Heart right ventricle (tissue), 16 donors: ENCODE data around the gene HS3ST5. TPM values are rescaled to one million over a fixed set of nuclear protein-coding genes. Genes with fewer than 3 reads are reported as not detected.

ENCODE experiments used
- ATAC-seq, 8 donors: fragments of 200-7000 bp; cut with Tn5 transposase; one replicate each; pipeline ENCODE4 v1.9.1; 2020; ENCODE audit warnings: mild to moderate bottlenecking in 8 of 8, moderate library complexity in 8 of 8, moderate number of reproducible peaks in 1 of 8
- DNase-seq, 2 donors: peaks; one replicate each; pipeline ENCODE4 v3.0.0-alpha.2; 2020
- H3K27ac ChIP-seq, 10 donors: fragments of 200-600 bp; sonication (generic) in 2 of 10; one replicate each; pipeline versions ENCODE4 v1.5.0 to v1.8.0; 2020 to 2022; ENCODE audit warnings: mild to moderate bottlenecking in 3 of 10
- H3K27me3 ChIP-seq, 7 donors: fragments of 200-600 bp; one replicate each; pipeline ENCODE4 v1.8.0; 2021 to 2022; ENCODE audit warnings: mild to moderate bottlenecking in 2 of 7
- H3K36me3 ChIP-seq, 9 donors: fragments of 200-600 bp; sonication (generic) in 1 of 9; one replicate each; pipeline versions ENCODE4 v1.5.0 to v1.8.0; 2020 to 2022; ENCODE audit warnings: mild to moderate bottlenecking in 2 of 9
- H3K4me1 ChIP-seq, 9 donors: fragments of 200-600 bp; sonication (generic) in 1 of 9; one replicate each; pipeline versions ENCODE4 v1.5.0 to v1.8.0; 2020 to 2022; ENCODE audit warnings: mild to moderate bottlenecking in 4 of 9
- H3K4me3 ChIP-seq, 10 donors: fragments of 200-600 bp; sonication (generic) in 2 of 10; one replicate each; pipeline versions ENCODE4 v1.5.0 to v1.8.0; 2020 to 2022; ENCODE audit warnings: mild to moderate bottlenecking in 7 of 10, moderate library complexity in 2 of 10
- H3K9me3 ChIP-seq, 11 donors: fragments of 200-600 bp in 10 of 11; sonication (generic) in 2 of 11; one replicate each; pipeline versions ENCODE4 v1.5.0 to v1.8.0; 2013 to 2022; ENCODE audit warnings: mild to moderate bottlenecking in 2 of 11, control low read depth in 1 of 11, moderate library complexity in 1 of 11
- CTCF ChIP-seq, 9 donors: fragments of 200-600 bp; sonication (generic) in 2 of 9; IDR thresholded peaks; one replicate each; pipeline versions ENCODE4 v1.5.0 to v1.8.0; 2021 to 2022; ENCODE audit warnings: antibody characterized with exemption in 9 of 9, mild to moderate bottlenecking in 5 of 9, moderate library complexity in 1 of 9
- WGBS, 2 donors: extraction: QIAGEN DNeasy Blood & Tissue Kit; methylation state at CpG; one replicate each; pipeline ENCODE4 v1.1.7; 2013; ENCODE audit warnings: inconsistent platforms in 1 of 2; 5-methylcytosine and 5-hydroxymethylcytosine counted together
- intact Hi-C, 10 donors: fragments of 100-400 bp; cut with DNase I; formaldehyde crosslinking; loops; one replicate each; pipeline versions ENCODE4 v1.11.1 to v1.14.2; 2022
- polyA plus RNA-seq, 2 donors: library from polyadenylated mRNA; stranded (reverse); fragments of 200-250 nt; gene quantifications; one replicate each; pipeline ENCODE4 v1.2.3, GENCODE V29; 2013
- total RNA-seq, 10 donors: library from RNA; stranded (reverse); fragmentation: NEBNext Ultra II Directional in 3 of 10; extraction: Animal tissue kit (Norgen Biotek cat#: 25700) in 3 of 10; gene quantifications; one replicate each; pipeline versions ENCODE4 v1.2.1 to v1.2.4, GENCODE V29; 2021 to 2023
- donor health status: Arrhythmogenic right ventricular cardiomyopathy.
- donor health status: ischemic (EF 13 %, LVEDD 7.1; RV severe dilation, severe dysfunction).
- donor health status: healthy with polysubstance abuse.
- donor health status: DM: no; HTN: yes; CAD: no.
- donor health status: DM: no; HTN: no; CAD: no.
- donor health status: ischemic (EF 25% LVEDD 6.9; RV normal size, moderate dysfunction).
- donor health status: ischemic (EF 25% LVEDD 5.7; RV mildly dilated, moderate dysfunction).
- donor health status: healthy.
- donor health status: DM: yes; HTN: yes; CAD: no.
- donor health status: Ischemic cardiomyopathy.
- donor health status: ischemic (EF 35%, LVEDD 5.7; RV mildly dilated, moderate dysfunction).
- donor health status: nonischemic (EF 11% LVEDD 7.7; RV severe dilation, severe dysfunction).
- donor health status: DM: yes; HTN: yes; CAD: no.
- donor health status: PGD.
- donor health status: ischemic (EF 29% LVEDD 5.4; RV normal size, mild dysfunction).
- donor health status: nonischemic (EF 23%, LVEDD 6.1; RV moderate dilation, normal function).

Gene HS3ST5
- total and polyA plus RNA-seq, 12 donors = not detected

- ATAC-seq = no peak
Measured at GRCh38 chr6:114366899-114367298, 24.1 kb upstream of the HS3ST5 start.

GRCh38 chr6:114364301-114364700 is 21.5 kb upstream of the HS3ST5 start:
- ATAC-seq = no peak
- no peak for DNase-seq
- Histone ChIP-seq H3K4me3 (no peak overlapping the region), H3K4me1 (no peaks in the 10 kb centered on the region), H3K36me3 (no peaks in the 10 kb centered on the region), H3K27me3 (no peaks in the 10 kb centered on the region), H3K9me3 (no peaks in the 10 kb centered on the region), H3K27ac (no peak overlapping the region)
- intact Hi-C loops = no loop called here
- no peak for TF ChIP-seq CTCF (IDR thresholded peaks at IDR 0.05)
- WGBS, 2 donors = 81 to 93% methylated on average over 1 of the region's 1 CpG

More at GRCh38 chr6:114366899-114367298, 24.1 kb upstream of the HS3ST5 start:
- Histone ChIP-seq H3K27ac (no peak overlapping the region), H3K4me1 (no peaks in the 10 kb centered on the region), H3K4me3 (no peak overlapping the region), H3K9me3 (no peaks in the 10 kb centered on the region), H3K36me3 (no peaks in the 10 kb centered on the region), H3K27me3 (no peaks in the 10 kb centered on the region)
- intact Hi-C loops = no loop called here
- no peak for TF ChIP-seq CTCF (IDR thresholded peaks at IDR 0.05)
- no peak for DNase-seq

GRCh38 chr6:114362957-114363356 is 20.1 kb upstream of the HS3ST5 start:
- H3K27ac ChIP-seq = no peak overlapping the region
- H3K4me1 ChIP-seq = no peaks in the 10 kb centered on the region

GRCh38 chr6:114362396-114362795 is 19.6 kb upstream of the HS3ST5 start:
- Histone ChIP-seq H3K27me3 (no peaks in the 10 kb centered on the region), H3K36me3 (no peaks in the 10 kb centered on the region), H3K9me3 (no peaks in the 10 kb centered on the region), H3K4me3 (no peak overlapping the region), H3K4me1 (no peaks in the 10 kb centered on the region), H3K27ac (no peak overlapping the region)
- DNase-seq = no peak
- no peak for ATAC-seq
- 69 to 71% methylated on average over 4 of the region's 4 CpGs for WGBS, 2 donors
- TF ChIP-seq CTCF (IDR thresholded peaks at IDR 0.05) = no peak
- intact Hi-C loops = no loop called here

More at GRCh38 chr6:114362957-114363356, 20.1 kb upstream of the HS3ST5 start:
- Histone ChIP-seq H3K9me3 (no peaks in the 10 kb centered on the region), H3K27me3 (no peaks in the 10 kb centered on the region), H3K36me3 (no peaks in the 10 kb centered on the region), H3K4me3 (no peak overlapping the region)
- 92 to 96% methylated on average over 2 of the region's 2 CpGs for WGBS, 2 donors
- ATAC-seq = no peak
- no peak for TF ChIP-seq CTCF (IDR thresholded peaks at IDR 0.05)
- intact Hi-C loops = no loop called here
- DNase-seq = no peak

- no peak for TF ChIP-seq CTCF (IDR thresholded peaks at IDR 0.05)
Measured at GRCh38 chr6:114361036-114361435, 18.2 kb upstream of the HS3ST5 start.

More at GRCh38 chr6:114361036-114361435, 18.2 kb upstream of the HS3ST5 start:
- Histone ChIP-seq H3K4me1 (no peaks in the 10 kb centered on the region), H3K9me3 (no peaks in the 10 kb centered on the region), H3K36me3 (no peaks in the 10 kb centered on the region), H3K27ac (no peak overlapping the region), H3K4me3 (no peak overlapping the region), H3K27me3 (no peaks in the 10 kb centered on the region)
- no peak for ATAC-seq
- WGBS, 2 donors = 74 to 75% methylated on average over 1 of the region's 1 CpG
- DNase-seq = no peak
- intact Hi-C loops = no loop called here
